Measurements from ENCODE around the gene RYR2.

The RYR2 gene

DNA sequence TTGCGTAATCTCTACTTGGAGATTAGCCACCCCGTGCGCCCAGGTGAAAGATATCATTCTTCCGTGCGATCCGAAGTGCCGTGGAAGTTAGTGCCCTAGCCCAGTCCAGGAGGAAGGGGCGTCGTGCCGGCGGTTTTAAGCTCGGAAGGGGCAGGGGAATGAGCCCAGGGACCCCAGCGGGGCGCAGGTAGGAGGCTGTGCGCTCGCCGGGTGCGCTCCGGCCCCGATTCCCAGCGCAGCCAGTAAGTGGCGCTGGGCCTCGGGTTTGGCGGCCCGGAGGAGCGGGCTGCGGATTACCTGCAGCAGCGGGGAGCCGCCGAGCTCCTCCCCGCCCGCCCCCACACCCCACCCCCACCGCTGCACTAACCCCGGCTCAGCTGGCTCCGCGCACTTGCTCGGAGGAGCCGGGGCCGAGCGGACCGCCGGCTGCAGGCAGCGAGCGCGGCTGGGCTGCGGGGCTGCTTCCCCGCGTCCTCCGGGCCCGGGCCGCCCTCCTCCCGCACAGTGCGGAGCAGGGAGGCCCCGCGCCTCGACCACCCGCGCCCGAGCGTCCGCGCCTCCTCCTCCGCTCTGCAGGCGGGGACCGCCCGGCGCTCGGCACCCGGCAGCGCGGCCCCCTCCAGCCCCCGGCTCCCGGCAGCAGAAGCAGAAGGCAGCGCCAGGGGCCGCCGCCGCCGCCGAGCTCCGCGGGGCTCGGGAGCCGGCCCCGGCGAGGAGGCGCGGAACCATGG is at the start of gene RYR2:
TSS of gene RYR2 (plus strand) at position 390 of the 731 bp plus-strand sequence. CDS start at position 728, 338 bp downstream.
- TF ChIP-seq, protein P1, sequence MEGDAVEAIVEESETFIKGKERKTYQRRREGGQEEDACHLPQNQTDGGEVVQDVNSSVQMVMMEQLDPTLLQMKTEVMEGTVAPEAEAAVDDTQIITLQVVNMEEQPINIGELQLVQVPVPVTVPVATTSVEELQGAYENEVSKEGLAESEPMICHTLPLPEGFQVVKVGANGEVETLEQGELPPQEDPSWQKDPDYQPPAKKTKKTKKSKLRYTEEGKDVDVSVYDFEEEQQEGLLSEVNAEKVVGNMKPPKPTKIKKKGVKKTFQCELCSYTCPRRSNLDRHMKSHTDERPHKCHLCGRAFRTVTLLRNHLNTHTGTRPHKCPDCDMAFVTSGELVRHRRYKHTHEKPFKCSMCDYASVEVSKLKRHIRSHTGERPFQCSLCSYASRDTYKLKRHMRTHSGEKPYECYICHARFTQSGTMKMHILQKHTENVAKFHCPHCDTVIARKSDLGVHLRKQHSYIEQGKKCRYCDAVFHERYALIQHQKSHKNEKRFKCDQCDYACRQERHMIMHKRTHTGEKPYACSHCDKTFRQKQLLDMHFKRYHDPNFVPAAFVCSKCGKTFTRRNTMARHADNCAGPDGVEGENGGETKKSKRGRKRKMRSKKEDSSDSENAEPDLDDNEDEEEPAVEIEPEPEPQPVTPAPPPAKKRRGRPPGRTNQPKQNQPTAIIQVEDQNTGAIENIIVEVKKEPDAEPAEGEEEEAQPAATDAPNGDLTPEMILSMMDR (IDR thresholded peaks at IDR 0.05; ENCODE audit: extremely low read depth, insufficient read depth, missing control alignments): no peak
- in situ Hi-C loops (cut with MboI; ENCODE audit: low pct_unique_long_range_greater_than_20kb, low sequenced_read_pairs, unreplicated experiment): no loop called here
- no peak for DNase-seq (ENCODE audit: low spot score)

DNA sequence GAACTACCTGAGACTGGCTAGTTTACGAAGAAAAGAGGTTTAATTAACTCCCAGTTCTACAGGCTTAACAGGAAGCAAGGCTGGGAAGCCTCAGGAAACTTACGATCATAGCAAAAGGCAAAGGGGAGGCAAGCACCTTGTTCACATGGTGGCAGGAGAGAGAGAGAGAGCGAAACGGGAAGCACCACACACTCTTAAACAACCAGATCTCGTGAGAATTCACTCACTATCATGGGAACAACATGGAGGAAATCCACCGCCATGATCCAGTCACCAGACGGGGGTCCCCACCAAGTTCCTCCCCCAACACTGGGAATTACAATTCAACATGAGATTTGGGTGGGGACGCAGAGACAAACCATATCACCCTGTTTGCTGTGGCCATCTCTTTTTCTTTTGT is 49.5 kb upstream of the RYR2 start:
- in situ Hi-C loops (cut with MboI; ENCODE audit: low pct_unique_long_range_greater_than_20kb, low sequenced_read_pairs, unreplicated experiment): no loop called here
- no peak for DNase-seq (ENCODE audit: low spot score)
- TF ChIP-seq, protein P1 (IDR thresholded peaks at IDR 0.05; ENCODE audit: extremely low read depth, insufficient read depth, missing control alignments): no peak

DNA sequence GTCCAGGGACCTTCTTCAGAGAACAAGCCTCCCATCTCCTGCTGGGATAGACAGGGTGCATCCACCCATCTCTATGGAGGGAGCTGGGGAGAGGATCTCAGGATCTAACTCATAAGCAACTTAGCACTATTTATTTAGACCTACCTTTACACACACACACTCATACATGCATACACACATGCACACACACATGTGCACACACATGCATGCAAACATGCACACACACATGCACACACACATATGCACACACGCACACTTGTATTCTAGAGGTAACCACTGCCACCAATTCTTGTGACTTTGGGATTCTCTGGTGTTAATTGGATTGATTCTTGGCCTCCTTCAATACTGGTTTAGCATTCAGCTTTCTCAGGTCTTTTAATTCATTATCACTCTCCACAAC is 47.5 kb upstream of the RYR2 start:
- in situ Hi-C loops (cut with MboI; ENCODE audit: low pct_unique_long_range_greater_than_20kb, low sequenced_read_pairs, unreplicated experiment): no loop called here
- TF ChIP-seq, protein P1 (IDR thresholded peaks at IDR 0.05; ENCODE audit: extremely low read depth, insufficient read depth, missing control alignments): no peak
- DNase-seq (ENCODE audit: low spot score): no peak

DNA sequence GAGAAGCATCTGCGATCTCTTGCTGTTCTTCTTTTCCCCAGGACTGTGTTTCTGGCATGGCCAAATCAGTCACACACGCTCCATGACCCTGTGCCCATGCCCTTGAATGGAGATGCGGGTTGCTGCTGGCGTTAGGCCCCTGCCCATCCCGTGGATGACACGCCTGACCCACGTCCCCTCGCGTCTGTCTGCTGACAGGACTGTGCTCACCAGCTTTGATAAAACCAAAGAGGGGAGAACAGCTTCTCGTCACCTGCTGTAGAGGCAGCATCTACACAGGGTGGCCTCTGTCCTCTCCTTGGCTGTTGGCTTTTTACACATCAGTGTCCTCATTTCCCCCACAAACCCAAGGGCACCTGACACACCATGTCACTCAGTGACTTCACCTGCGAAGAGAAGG is 44.6 kb upstream of the RYR2 start:
- TF ChIP-seq, protein P1 (IDR thresholded peaks at IDR 0.05; ENCODE audit: extremely low read depth, insufficient read depth, missing control alignments): no peak
- no peak for DNase-seq (ENCODE audit: low spot score)
- in situ Hi-C loops (cut with MboI; ENCODE audit: low pct_unique_long_range_greater_than_20kb, low sequenced_read_pairs, unreplicated experiment): no loop called here

DNA sequence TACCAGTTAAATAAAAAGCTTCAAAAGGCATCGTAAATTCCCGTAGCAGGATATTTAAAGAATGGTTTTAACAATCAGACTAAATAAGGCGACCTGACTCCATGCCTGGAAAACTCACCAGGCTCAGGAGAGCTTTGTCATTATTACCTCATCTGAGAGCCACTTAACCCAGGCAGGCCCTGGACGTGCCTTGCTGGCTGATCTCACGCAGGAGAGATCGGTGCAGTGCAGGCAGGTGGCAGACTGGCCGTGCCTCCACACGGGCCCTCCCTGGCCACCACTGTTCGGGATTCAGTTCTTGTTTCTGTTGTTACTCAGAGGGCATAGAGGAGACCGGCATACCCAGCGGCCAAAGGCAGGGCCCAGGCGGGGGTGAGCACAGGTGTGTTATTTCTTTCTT is 44.1 kb upstream of the RYR2 start:
- TF ChIP-seq, protein P1 (IDR thresholded peaks at IDR 0.05; ENCODE audit: extremely low read depth, insufficient read depth, missing control alignments): no peak
- in situ Hi-C loops (cut with MboI; ENCODE audit: low pct_unique_long_range_greater_than_20kb, low sequenced_read_pairs, unreplicated experiment): no loop called here
- DNase-seq (ENCODE audit: low spot score): no peak

DNA sequence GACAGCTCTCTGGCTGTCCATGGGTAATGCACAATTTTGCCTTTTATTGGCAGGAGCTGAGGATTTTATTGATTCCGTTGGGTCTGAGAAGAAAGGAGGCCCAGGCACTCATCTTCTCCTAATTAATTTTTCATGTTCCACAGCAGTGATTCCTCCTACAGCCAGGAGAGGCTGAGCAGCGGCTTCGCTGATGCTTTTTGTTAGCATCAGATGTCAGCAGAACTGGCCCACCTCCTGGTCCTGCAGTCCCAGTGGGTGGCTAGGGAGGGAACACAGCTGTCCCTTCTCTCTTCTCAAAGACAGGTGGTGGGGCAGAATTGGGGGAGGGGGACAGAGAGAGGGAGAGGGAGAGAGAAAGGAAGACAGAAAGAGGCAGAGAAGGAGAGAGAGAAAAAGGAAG is 43.4 kb upstream of the RYR2 start:
- no peak for DNase-seq (ENCODE audit: low spot score)
- TF ChIP-seq, protein P1 (IDR thresholded peaks at IDR 0.05; ENCODE audit: extremely low read depth, insufficient read depth, missing control alignments): no peak
- in situ Hi-C loops (cut with MboI; ENCODE audit: low pct_unique_long_range_greater_than_20kb, low sequenced_read_pairs, unreplicated experiment): no loop called here
